HG03565 (cell line): ENCODE results near the gene CBLIF.
"Not testable (repeated sequence)": the region's sequence is repeated elsewhere in the genome, so short reads cannot be mapped to it uniquely, and the experiment has no call there.

Source experiments
- ATAC-seq: cut with Tn5 transposase; IDR thresholded peaks from one replicate; pipeline ENCODE4 v1.9.1; 2021; ENCODE audit warnings: mild to moderate bottlenecking, moderate library complexity; ENCODE audit not compliant: unreplicated experiment

Gene CBLIF

GRCh38 chr11:59845399-59845798 lies at the start of gene CBLIF:
Gene CBLIF (minus strand): TSS chr11:59845499. CDS start chr11:59845453, 46 bp downstream.
- no peak for ATAC-seq

- no peak for ATAC-seq
Measured at GRCh38 chr11:59894616-59895015, 49.3 kb upstream of the CBLIF start.

- ATAC-seq: no peak
Measured at GRCh38 chr11:59891781-59892181, 46.5 kb upstream of the CBLIF start.

- ATAC-seq: not testable (repeated sequence)
Measured at GRCh38 chr11:59887156-59887555, 41.9 kb upstream of the CBLIF start.

GRCh38 chr11:59883597-59883996 lies 38.3 kb upstream of the CBLIF start:
- no peak for ATAC-seq

- no peak for ATAC-seq
Measured at GRCh38 chr11:59879567-59879966, 34.3 kb upstream of the CBLIF start.

- no peak for ATAC-seq
Measured at GRCh38 chr11:59878575-59878974, 33.3 kb upstream of the CBLIF start, which contains the start of gene OOSP3. Gene OOSP3 (plus strand): TSS chr11:59878782. CDS start chr11:59878809, 27 bp downstream.

GRCh38 chr11:59877784-59878183 lies 32.5 kb upstream of the CBLIF start:
- no peak for ATAC-seq

- no peak for ATAC-seq
Measured at GRCh38 chr11:59877325-59877724, 32.0 kb upstream of the CBLIF start.

GRCh38 chr11:59875856-59876519 lies 30.7 kb upstream of the CBLIF start:
- ATAC-seq: no peak

- ATAC-seq: no peak
Measured at GRCh38 chr11:59872076-59872475, 26.8 kb upstream of the CBLIF start.

GRCh38 chr11:59867946-59868345 lies 22.6 kb upstream of the CBLIF start:
- ATAC-seq: no peak

GRCh38 chr11:59866836-59867235 lies 21.5 kb upstream of the CBLIF start:
- ATAC-seq: no peak

- no peak for ATAC-seq
Measured at GRCh38 chr11:59866397-59866796, 21.1 kb upstream of the CBLIF start, which contains the start of gene TCN1. Gene TCN1 (minus strand): TSS chr11:59866487. CDS start chr11:59866470, 17 bp downstream.

- ATAC-seq: no peak
Measured at GRCh38 chr11:59865031-59865430, 19.7 kb upstream of the CBLIF start.

GRCh38 chr11:59862252-59862651 lies 17.0 kb upstream of the CBLIF start:
- ATAC-seq: no peak

GRCh38 chr11:59859673-59860072 lies 14.4 kb upstream of the CBLIF start:
- ATAC-seq: no peak

- ATAC-seq: no peak
Measured at GRCh38 chr11:59857439-59858434, 12.4 kb upstream of the CBLIF start.

GRCh38 chr11:59854871-59855270 lies 9.6 kb upstream of the CBLIF start:
- no peak for ATAC-seq

GRCh38 chr11:59851416-59851815 lies 6.1 kb upstream of the CBLIF start:
- not testable (repeated sequence) for ATAC-seq

GRCh38 chr11:59849551-59849950 lies 4.3 kb upstream of the CBLIF start:
- not testable (repeated sequence) for ATAC-seq

GRCh38 chr11:59849129-59849528 lies 3.8 kb upstream of the CBLIF start:
- no peak for ATAC-seq
